H1 (cell line): ENCODE results near the gene TLE3. TPM values are rescaled to one million over a fixed set of nuclear protein-coding genes. Genes with fewer than 3 reads are reported as not detected.

Source experiments
- RBBP5 ChIP-seq: IDR thresholded peaks from 2 replicates; pipeline ENCODE4 v1.7.1; 2012; ENCODE audit warnings: low read depth, mild to moderate bottlenecking, inconsistent platforms, low read length, moderate library complexity, borderline replicate concordance
- SP4 ChIP-seq: IDR thresholded peaks from 2 replicates; pipeline ENCODE4 v1.6.1; 2012; ENCODE audit warnings: low read length, inconsistent platforms
- polyA plus RNA-seq, 7 experiments: library from polyadenylated mRNA; depleted of rRNA in 3 of 7; stranded (reverse) in 5 of 7; unstranded in 2 of 7; fragments of >200 nt in 5 of 7; fragments of 200-250 nt in 2 of 7; gene quantifications; 1 replicate in 5 of 7; 2 replicates in 1 of 7; 4 replicates in 1 of 7; pipeline versions ENCODE4 v1.2.1 to v1.2.3, GENCODE V29; 2011 to 2013; ENCODE audit warnings: missing spikeins in 2 of 7, mixed read lengths in 2 of 7
- total RNA-seq: library from RNA; stranded (reverse); fragmentation: NEBNext Ultra II Directional; extraction: Animal tissue kit (Norgen Biotek cat#: 25700); gene quantifications from 2 replicates; pipeline ENCODE4 v1.2.1, GENCODE V29; 2021

Gene TLE3
- total and polyA plus RNA-seq, 2 of the 8 experiments (the other 6 are each of a cell fraction or from before 2014, with no cell fraction given): 25.1 to 61.2 TPM

DNA sequence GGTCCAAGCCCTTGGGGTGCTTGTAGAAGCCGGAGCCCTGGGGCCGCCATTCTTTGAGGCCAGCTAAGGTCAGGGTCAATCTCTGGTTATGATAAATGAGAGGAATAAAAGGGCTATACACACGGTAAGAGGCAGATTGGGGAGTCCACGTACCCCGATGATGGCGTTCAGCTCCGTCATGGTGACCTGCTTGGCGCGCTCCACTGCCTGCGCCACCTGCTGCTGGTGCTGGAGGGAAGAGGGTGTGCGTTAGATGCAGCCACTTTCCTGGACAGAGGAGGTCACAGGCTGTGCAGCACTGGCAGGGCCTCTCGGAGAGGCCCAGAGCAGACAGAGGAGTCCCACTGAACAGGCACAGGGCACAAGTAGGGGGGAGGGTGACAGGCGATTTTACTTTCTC, 23.3 kb downstream of the TLE3 start (continued):
- TF ChIP-seq RBBP5 (no peak), SP4 (no peak)
